ENCODE data around the gene HK3. TPM values are rescaled to one million over a fixed set of nuclear protein-coding genes. Genes with fewer than 3 reads are reported as not detected.

HK3 gene
- total and polyA plus RNA-seq, 4 donors = 4.3 to 25.5 (median 13.3) TPM

GRCh38 chr5:176921714-176922113 is 22.6 kb upstream of the HK3 start:
- H3K4me3 ChIP-seq (ENCODE audit: low read depth in 1 of 3, low read length in 3 of 3) = no peak overlapping the region
- DNase-seq (ENCODE audit: low spot score) = no peak
- peaks cover 0 to 8% (median 2%) of the 10 kb centered on the region in 4 donors for H3K36me3 ChIP-seq (ENCODE audit: control insufficient read depth in 4 of 4, insufficient read depth in 3 of 4, low read depth in 1 of 4, low read length in 3 of 4)
- H3K27ac ChIP-seq (ENCODE audit: low read depth in 1 of 2, low read length in 2 of 2) = no peak overlapping the region
- 93% methylated on average over 3 of the region's 3 CpGs for WGBS
- H3K9ac ChIP-seq (ENCODE audit: low read depth in 1 of 2, low read length in 2 of 2) = no peak overlapping the region
- no peaks in the 10 kb centered on the region for H3K27me3 ChIP-seq (ENCODE audit: control insufficient read depth in 4 of 4, insufficient read depth in 4 of 4, low read length in 3 of 4)
- no peaks in the 10 kb centered on the region for H3K9me3 ChIP-seq (ENCODE audit: control insufficient read depth in 4 of 4, low read length in 3 of 4)
- TF ChIP-seq EGR1 (IDR thresholded peaks at IDR 0.05; ENCODE audit: low read depth in 2 of 2) (no peak), ATF3 (IDR thresholded peaks at IDR 0.05) (no peak), GABPA (IDR thresholded peaks at IDR 0.05 in 1 of 2, conservative IDR thresholded peaks at IDR 0.05 in 1 of 2) (no peak), JUND (IDR thresholded peaks at IDR 0.05) (no peak), HNF4G (IDR thresholded peaks at IDR 0.05) (no peak), FOXA1 (IDR thresholded peaks at IDR 0.05) (no peak), FOXA2 (IDR thresholded peaks at IDR 0.05) (no peak), TAF1 (conservative IDR thresholded peaks at IDR 0.05) (no peak), CTCF (IDR thresholded peaks at IDR 0.05; ENCODE audit: low read depth, low read length, missing input control) (no peak), YY1 (IDR thresholded peaks at IDR 0.05) (no peak), MAX (IDR thresholded peaks at IDR 0.05) (no peak), RAD21 (IDR thresholded peaks at IDR 0.05) (no peak), ZBTB33 (IDR thresholded peaks at IDR 0.05) (no peak), NR2F2 (IDR thresholded peaks at IDR 0.05) (no peak), REST (IDR thresholded peaks at IDR 0.05) (no peak), SP1 (IDR thresholded peaks at IDR 0.05) (no peak), HNF4A (conservative IDR thresholded peaks at IDR 0.05) (no peak), RXRA (IDR thresholded peaks at IDR 0.05) (no peak)
- H3K4me1 ChIP-seq (ENCODE audit: control insufficient read depth in 4 of 4, insufficient read depth in 4 of 4, low read length in 3 of 4) = peaks cover 0 to 2% (median 0%) of the 10 kb centered on the region in 4 donors

Measured in liver (tissue), 9 donors.